ENCODE measurements around the gene CPXM2.

CPXM2 gene

GRCh38 chr10:123795196-123795780 lies 96.3 kb downstream of the CPXM2 start:
- no peak for DNase-seq

- no peak for DNase-seq
Observed at GRCh38 chr10:123792248-123792978, 99.2 kb downstream of the CPXM2 start.

GRCh38 chr10:123790132-123790885 lies 101.3 kb downstream of the CPXM2 start:
- DNase-seq = no peak

- no peak for DNase-seq
Observed at GRCh38 chr10:123788981-123789380, 102.6 kb downstream of the CPXM2 start.

GRCh38 chr10:123787566-123787965 lies 104.0 kb downstream of the CPXM2 start:
- DNase-seq = no peak

GRCh38 chr10:123786896-123787295 lies 104.7 kb downstream of the CPXM2 start:
- no peak for DNase-seq

- DNase-seq = no peak
Observed at GRCh38 chr10:123786306-123786705, 105.3 kb downstream of the CPXM2 start.

GRCh38 chr10:123784646-123785045 lies 107.0 kb downstream of the CPXM2 start:
- no peak for DNase-seq

GRCh38 chr10:123784216-123784615 lies 107.4 kb downstream of the CPXM2 start:
- DNase-seq = no peak

GRCh38 chr10:123783296-123783695 lies 108.3 kb downstream of the CPXM2 start:
- no peak for DNase-seq

- no peak for DNase-seq
Observed at GRCh38 chr10:123782549-123782948, 109.1 kb downstream of the CPXM2 start.

GRCh38 chr10:123781956-123782500 lies 109.6 kb downstream of the CPXM2 start:
- no peak for DNase-seq

- DNase-seq = no peak
Observed at GRCh38 chr10:123781324-123781900, 110.2 kb downstream of the CPXM2 start.

- no peak for DNase-seq
Observed at GRCh38 chr10:123778719-123779517, 112.7 kb downstream of the CPXM2 start.

GRCh38 chr10:123777881-123778280 lies 113.7 kb downstream of the CPXM2 start:
- no peak for DNase-seq

GRCh38 chr10:123774132-123774742 lies 117.4 kb downstream of the CPXM2 start:
- no peak for DNase-seq

GRCh38 chr10:123772645-123773508 lies 118.7 kb downstream of the CPXM2 start:
- peak; percentile 41 for DNase-seq

- peak; percentile 7 for DNase-seq
Observed at GRCh38 chr10:123771877-123772644, 119.5 kb downstream of the CPXM2 start.

- DNase-seq = no peak
Observed at GRCh38 chr10:123769647-123770046, 122.0 kb downstream of the CPXM2 start.

- no peak for DNase-seq
Observed at GRCh38 chr10:123766761-123767160, 124.8 kb downstream of the CPXM2 start.
